ENCODE results near the gene BRCC3. TPM values are rescaled to one million over a fixed set of nuclear protein-coding genes. Genes with fewer than 3 reads are reported as not detected.

Gene BRCC3
- total and polyA plus RNA-seq, 10 of the 15 experiments (the other 5 are each of a cell fraction or from before 2014, with no cell fraction given) = 15.5 to 57.5 (median 35.6) TPM

- BruUV-seq (replicated peaks) = no TSS peak
- DNase-seq (ENCODE audit: low read depth, low spot score) (no peak), ATAC-seq (no peak), FAIRE-seq (no peak)
- ChIA-PET POLR2A (no interaction called here), CTCF (interaction anchor here (1.1 to 2.0 kb wide), 6 partner anchors 8 to 102 kb away, joined by 3 to 11 read pairs (median 4); no protein-coding TSS in a partner anchor), RAD21 (ENCODE audit: unreplicated experiment) (interaction anchor here (1.1 to 2.3 kb wide), 4 partner anchors 10 to 68 kb away, joined by 3 to 6 read pairs (median 4); partner anchors contain the start of gene FUNDC2), SMC1A (ENCODE audit: uncharacterized antibody, unreplicated experiment) (interaction anchor here (0.6 to 1.4 kb wide), 5 partner anchors 9 to 65 kb away, joined by 3 to 6 read pairs (median 4); no protein-coding TSS in a partner anchor)
- no peaks in the 10 kb centered on the region for H3K4me1 ChIP-seq (ENCODE audit: control insufficient read depth, insufficient read depth, low read length)
- in situ Hi-C loops (cut with MboI) = no loop called here
- no peak overlapping the region for H3K9ac ChIP-seq (ENCODE audit: control insufficient read depth, insufficient read depth, low read length)
- H3K36me3 ChIP-seq (ENCODE audit: control insufficient read depth in 2 of 2, insufficient read depth in 2 of 2, low read length in 1 of 2) = no peaks in the 10 kb centered on the region; a peak in 1 of 4 replicates
- H4K20me1 ChIP-seq (ENCODE audit: control insufficient read depth, insufficient read depth) = no peaks in the 10 kb centered on the region
- H3K4me2 ChIP-seq (ENCODE audit: control insufficient read depth, insufficient read depth) = no peak overlapping the region
- intact Hi-C loops (cut with micrococcal nuclease; ENCODE audit: unreplicated experiment) = no loop called here
- no peaks in the 10 kb centered on the region for H3K27me3 ChIP-seq (replicated peaks in 1 of 2; ENCODE audit: control insufficient read depth in 2 of 2, insufficient read depth in 2 of 2, low read length in 1 of 2)
- H3K9me3 ChIP-seq (replicated peaks; ENCODE audit: control insufficient read depth, insufficient read depth, low read length) = no peaks in the 10 kb centered on the region
- WGBS (ENCODE audit: insufficient coverage, insufficient replicate concordance, low lambda C conversion rate, missing lambda C conversion rate) = 46% methylated on average over 5 of the region's 5 CpGs
- TF ChIP-seq CREB1 (IDR thresholded peaks at IDR 0.05; ENCODE audit: low read depth) (no peak), RELA (IDR thresholded peaks at IDR 0.05; ENCODE audit: borderline replicate concordance, partially characterized antibody) (no peak), ZSCAN29 (IDR thresholded peaks at IDR 0.05) (no peak), STAT1 (conservative IDR thresholded peaks at IDR 0.05) (no peak), YY1 (IDR thresholded peaks at IDR 0.05; ENCODE audit: low read depth, low read length) (no peak), CBX5 (IDR thresholded peaks at IDR 0.05; ENCODE audit: low read depth) (no peak), SPI1 (IDR thresholded peaks at IDR 0.05; ENCODE audit: borderline replicate concordance, insufficient read depth, low read depth, low read length) (no peak), NFYA (IDR thresholded peaks at IDR 0.05; ENCODE audit: borderline replicate concordance, low read depth, low read length) (no peak), POLR2AphosphoS5 (IDR thresholded peaks at IDR 0.05; ENCODE audit: low read length) (no peak), JUND (IDR thresholded peaks at IDR 0.05; ENCODE audit: low read depth, low read length) (no peak), GATAD2B (conservative IDR thresholded peaks at IDR 0.05; ENCODE audit: low read depth) (no peak), FOXK2 (IDR thresholded peaks at IDR 0.05) (no peak), IRF5 (IDR thresholded peaks at IDR 0.05; ENCODE audit: borderline replicate concordance) (no peak), ASH2L (IDR thresholded peaks at IDR 0.05; ENCODE audit: borderline replicate concordance, low read depth) (no peak), RCOR1 (conservative IDR thresholded peaks at IDR 0.05; ENCODE audit: low read depth, low read length) (no peak), ZZZ3 (IDR thresholded peaks at IDR 0.05; ENCODE audit: control insufficient read depth, insufficient read length, low read depth) (no peak)
- TF ChIP-seq, protein P1, sequence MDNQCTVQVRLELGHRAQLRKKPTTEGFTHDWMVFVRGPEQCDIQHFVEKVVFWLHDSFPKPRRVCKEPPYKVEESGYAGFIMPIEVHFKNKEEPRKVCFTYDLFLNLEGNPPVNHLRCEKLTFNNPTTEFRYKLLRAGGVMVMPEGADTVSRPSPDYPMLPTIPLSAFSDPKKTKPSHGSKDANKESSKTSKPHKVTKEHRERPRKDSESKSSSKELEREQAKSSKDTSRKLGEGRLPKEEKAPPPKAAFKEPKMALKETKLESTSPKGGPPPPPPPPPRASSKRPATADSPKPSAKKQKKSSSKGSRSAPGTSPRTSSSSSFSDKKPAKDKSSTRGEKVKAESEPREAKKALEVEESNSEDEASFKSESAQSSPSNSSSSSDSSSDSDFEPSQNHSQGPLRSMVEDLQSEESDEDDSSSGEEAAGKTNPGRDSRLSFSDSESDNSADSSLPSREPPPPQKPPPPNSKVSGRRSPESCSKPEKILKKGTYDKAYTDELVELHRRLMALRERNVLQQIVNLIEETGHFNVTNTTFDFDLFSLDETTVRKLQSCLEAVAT (IDR thresholded peaks at IDR 0.05) = no peak
- TF ChIP-seq, protein P2, sequence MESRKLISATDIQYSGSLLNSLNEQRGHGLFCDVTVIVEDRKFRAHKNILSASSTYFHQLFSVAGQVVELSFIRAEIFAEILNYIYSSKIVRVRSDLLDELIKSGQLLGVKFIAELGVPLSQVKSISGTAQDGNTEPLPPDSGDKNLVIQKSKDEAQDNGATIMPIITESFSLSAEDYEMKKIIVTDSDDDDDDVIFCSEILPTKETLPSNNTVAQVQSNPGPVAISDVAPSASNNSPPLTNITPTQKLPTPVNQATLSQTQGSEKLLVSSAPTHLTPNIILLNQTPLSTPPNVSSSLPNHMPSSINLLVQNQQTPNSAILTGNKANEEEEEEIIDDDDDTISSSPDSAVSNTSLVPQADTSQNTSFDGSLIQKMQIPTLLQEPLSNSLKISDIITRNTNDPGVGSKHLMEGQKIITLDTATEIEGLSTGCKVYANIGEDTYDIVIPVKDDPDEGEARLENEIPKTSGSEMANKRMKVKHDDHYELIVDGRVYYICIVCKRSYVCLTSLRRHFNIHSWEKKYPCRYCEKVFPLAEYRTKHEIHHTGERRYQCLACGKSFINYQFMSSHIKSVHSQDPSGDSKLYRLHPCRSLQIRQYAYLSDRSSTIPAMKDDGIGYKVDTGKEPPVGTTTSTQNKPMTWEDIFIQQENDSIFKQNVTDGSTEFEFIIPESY (IDR thresholded peaks at IDR 0.05) = no peak
- TF ChIP-seq, protein P3, sequence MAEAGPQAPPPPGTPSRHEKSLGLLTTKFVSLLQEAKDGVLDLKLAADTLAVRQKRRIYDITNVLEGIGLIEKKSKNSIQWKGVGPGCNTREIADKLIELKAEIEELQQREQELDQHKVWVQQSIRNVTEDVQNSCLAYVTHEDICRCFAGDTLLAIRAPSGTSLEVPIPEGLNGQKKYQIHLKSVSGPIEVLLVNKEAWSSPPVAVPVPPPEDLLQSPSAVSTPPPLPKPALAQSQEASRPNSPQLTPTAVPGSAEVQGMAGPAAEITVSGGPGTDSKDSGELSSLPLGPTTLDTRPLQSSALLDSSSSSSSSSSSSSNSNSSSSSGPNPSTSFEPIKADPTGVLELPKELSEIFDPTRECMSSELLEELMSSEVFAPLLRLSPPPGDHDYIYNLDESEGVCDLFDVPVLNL (IDR thresholded peaks at IDR 0.05; ENCODE audit: low read depth, low read length) = no peak
- H3K79me2 ChIP-seq (ENCODE audit: control insufficient read depth, insufficient read depth, low read length) = no peaks in the 10 kb centered on the region
- H2AFZ ChIP-seq (ENCODE audit: control insufficient read depth, low read depth, low read length) = no peak overlapping the region
- no peak overlapping the region for H3K4me3 ChIP-seq
- H3K27ac ChIP-seq (ENCODE audit: control insufficient read depth, insufficient read depth) = no peak overlapping the region
These were observed 24.3 kb upstream of the BRCC3 start for GRCh38 chrX:155046811-155047528.
